Activated CD8-positive, alpha-beta T cell treated with anti-CD3 and anti-CD28 coated beads, Interleukin-2, amount 10 ng/mL, durations not matched to agents 7 days and 5 days (primary cell): Measurements from ENCODE around the gene ZNF3. TPM values are rescaled to one million over a fixed set of nuclear protein-coding genes. Genes with fewer than 3 reads are reported as not detected.

Experiments used
- ATAC-seq: fragments of 150-1000 bp; cut with Tn5 transposase; one replicate; pipeline ENCODE4 v1.10.0; 2021; ENCODE audit warnings: moderate library complexity
- CTCF ChIA-PET: fragments of 350-600 bp; sonication (Branson Sonifier 250); formaldehyde crosslinking; loops from one replicate; lab custom pipeline; 2021; ENCODE audit warnings: antibody characterized with exemption; lab: Charles Lee
- POLR2A ChIA-PET: fragments of 350-600 bp; sonication (Branson Sonifier 250); formaldehyde crosslinking; loops from one replicate; lab custom pipeline; 2021; ENCODE audit warnings: antibody characterized with exemption; lab: Charles Lee
- DNase-seq: peaks from one replicate; pipeline ENCODE4 v3.0.0-alpha.2; 2020
- H3K27ac Mint-ChIP-seq: one replicate; pipeline ENCODE4 v1.8.0; 2021; ENCODE audit warnings: mild to moderate bottlenecking, mixed read lengths
- H3K27me3 Mint-ChIP-seq: one replicate; pipeline ENCODE4 v1.8.0; 2021; ENCODE audit warnings: low read depth, mixed read lengths
- H3K36me3 Mint-ChIP-seq: one replicate; pipeline ENCODE4 v1.8.0; 2021; ENCODE audit warnings: low read depth, mixed read lengths
- H3K4me1 Mint-ChIP-seq: one replicate; pipeline ENCODE4 v1.8.0; 2021; ENCODE audit warnings: low read depth, mixed read lengths
- H3K4me3 Mint-ChIP-seq: one replicate; pipeline ENCODE4 v1.8.0; 2021; ENCODE audit warnings: mild to moderate bottlenecking, mixed read lengths
- H3K9me3 Mint-ChIP-seq: one replicate; pipeline ENCODE4 v1.8.0; 2022; ENCODE audit warnings: mixed read lengths; ENCODE audit not compliant: insufficient read depth
- total RNA-seq, 2 experiments: library from RNA; stranded (reverse); gene quantifications; one replicate each; pipeline ENCODE4 v1.2.3, GENCODE V29; 2021

ZNF3 gene
- total RNA-seq, 2 experiments from 2014 or later: 20.9 to 21.8 TPM

DNA sequence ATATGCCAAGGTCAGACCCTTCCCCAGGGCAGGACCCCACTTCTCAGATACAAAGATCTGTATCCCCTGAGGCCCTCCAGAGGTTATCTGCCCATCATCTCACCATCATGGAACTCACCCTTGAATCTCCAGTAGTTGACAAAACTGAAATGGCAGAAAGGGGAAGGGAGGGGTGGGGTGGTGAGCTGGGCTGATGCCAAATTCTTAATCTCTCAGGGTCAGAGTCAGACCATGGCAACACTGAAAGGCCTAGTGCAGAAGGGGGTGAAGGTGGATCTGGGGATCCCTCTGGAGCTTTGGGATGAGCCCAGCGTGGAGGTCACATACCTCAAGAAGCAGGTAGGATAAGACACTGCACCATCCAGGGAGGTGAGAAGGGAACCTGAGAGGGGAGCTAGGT lies 41.0 kb upstream of the ZNF3 start:
- POLR2A ChIA-PET: interaction anchor here (3.1 kb wide), 1 partner anchor 21 kb away, joined by 34 read pairs; the partner anchor contains the start of genes AP4M1 and MCM7
- Mint-ChIP-seq H3K27ac (no peak overlapping the region), H3K4me3 (no peak overlapping the region), H3K4me1 (peaks cover 45% of the 10 kb centered on the region), H3K36me3 (peaks cover 49% of the 10 kb centered on the region), H3K27me3 (no peaks in the 10 kb centered on the region), H3K9me3 (no peaks in the 10 kb centered on the region)
- ATAC-seq: no peak
- DNase-seq: no peak
- CTCF ChIA-PET: interaction anchor here (1.0 kb wide), 1 partner anchor 10 kb away, joined by 3 read pairs; no protein-coding TSS in a partner anchor

DNA sequence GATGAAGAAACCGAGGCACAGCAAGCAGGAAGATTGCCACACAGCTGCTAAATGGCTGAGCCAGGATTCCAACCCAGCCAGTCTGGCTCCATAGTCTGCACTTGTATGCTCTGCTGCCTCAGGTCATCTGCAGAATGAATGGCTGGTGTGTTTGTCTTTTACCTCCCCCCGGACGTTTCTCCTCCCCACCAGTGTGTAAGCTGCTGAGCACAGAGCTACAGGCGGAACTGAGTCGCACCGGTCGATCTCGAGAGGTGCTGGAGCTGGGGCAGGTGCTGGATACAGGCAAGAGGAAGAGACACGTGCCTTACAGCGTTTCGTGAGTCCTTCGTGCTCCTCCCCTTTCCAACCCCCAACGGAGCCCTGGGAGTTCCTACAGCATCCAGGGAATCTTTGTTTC lies 40.5 kb upstream of the ZNF3 start:
- H3K27ac Mint-ChIP-seq: no peak overlapping the region
- ATAC-seq (no peak), DNase-seq (no peak)
- CTCF ChIA-PET: interaction anchor here (1.0 to 1.1 kb wide), 2 partner anchors 11 kb away, joined by 3 to 4 read pairs; no protein-coding TSS in a partner anchor
- peak overlapping the region; percentile 28 for H3K4me3 Mint-ChIP-seq
- peaks cover 48% of the 10 kb centered on the region for H3K36me3 Mint-ChIP-seq
- H3K9me3 Mint-ChIP-seq: no peaks in the 10 kb centered on the region
- POLR2A ChIA-PET: interaction anchor here (3.1 kb wide), 1 partner anchor 21 kb away, joined by 34 read pairs; the partner anchor contains the start of genes AP4M1 and MCM7
- peaks cover 45% of the 10 kb centered on the region for H3K4me1 Mint-ChIP-seq
- H3K27me3 Mint-ChIP-seq: no peaks in the 10 kb centered on the region

DNA sequence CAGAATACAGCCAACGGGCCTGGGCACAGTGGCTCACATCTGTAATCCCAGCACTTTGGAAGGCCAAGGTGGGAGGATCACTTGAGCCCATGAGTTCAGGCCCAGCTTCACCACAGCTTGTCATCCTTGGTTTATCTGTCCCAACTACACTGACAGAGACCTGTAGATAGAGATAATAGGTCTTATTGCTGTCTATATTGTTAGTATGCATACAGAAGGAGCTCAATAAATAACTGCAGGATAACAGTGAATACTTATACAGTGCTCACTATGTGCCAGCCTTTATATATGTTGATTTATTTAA lies 39.2 kb upstream of the ZNF3 start:
- POLR2A ChIA-PET: interaction anchor here (0.6 to 3.1 kb wide), 6 partner anchors 9 to 308 kb away, joined by 3 to 34 read pairs (median 5); partner anchors contain the start of genes AP4M1, MCM7, PVRIG and ZCWPW1
- Mint-ChIP-seq H3K9me3 (no peaks in the 10 kb centered on the region), H3K4me1 (peaks cover 35% of the 10 kb centered on the region), H3K36me3 (peaks cover 46% of the 10 kb centered on the region), H3K27me3 (no peaks in the 10 kb centered on the region), H3K27ac (peak overlapping the region; percentile 95), H3K4me3 (peak overlapping the region; percentile 93)
- DNase-seq (no peak), ATAC-seq (no peak)
- CTCF ChIA-PET: interaction anchor here (1.1 to 2.0 kb wide), 8 partner anchors 8 to 287 kb away, joined by 3 to 11 read pairs (median 4); partner anchors contain the start of genes AP4M1 and MCM7

DNA sequence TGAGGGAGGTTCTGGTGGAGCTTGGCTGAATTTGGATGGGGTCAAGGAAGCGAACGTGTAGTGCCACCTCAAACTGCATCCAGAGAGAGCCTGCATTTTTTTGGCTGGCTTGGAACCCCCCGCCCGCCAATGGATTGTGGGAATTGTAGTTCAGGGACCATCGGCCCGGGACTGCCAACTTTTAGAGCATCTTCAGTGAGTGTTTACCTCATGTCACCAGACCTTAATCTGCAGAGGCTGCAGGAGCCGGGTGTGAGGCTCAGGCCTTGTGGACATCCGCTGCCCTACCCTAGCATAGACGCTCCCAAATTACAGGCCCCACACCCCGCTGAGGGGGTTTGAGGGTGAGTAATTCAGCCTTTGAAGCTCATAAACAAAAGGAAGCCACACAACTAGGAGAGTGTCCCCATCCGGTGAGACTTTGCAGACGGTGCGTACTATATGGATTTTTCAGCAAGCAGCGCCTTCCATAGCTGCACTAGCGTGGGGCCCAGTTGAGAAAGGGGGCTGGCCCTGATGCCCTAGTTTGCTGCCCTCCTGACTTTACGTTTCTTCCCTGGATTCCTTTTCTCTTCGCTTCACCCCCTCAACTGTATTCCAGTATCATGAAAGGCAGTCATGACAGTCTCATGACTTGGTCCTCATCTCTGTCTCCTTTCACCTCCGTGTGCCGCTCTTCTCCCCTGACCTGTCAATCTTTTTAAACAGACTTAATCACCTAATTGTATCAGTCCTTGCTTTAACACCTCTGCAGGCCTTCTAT lies 38.6 kb upstream of the ZNF3 start:
- peaks cover 46% of the 10 kb centered on the region for H3K36me3 Mint-ChIP-seq
- peaks cover 31% of the 10 kb centered on the region for H3K4me1 Mint-ChIP-seq
- POLR2A ChIA-PET: interaction anchor here (0.6 to 3.1 kb wide), 6 partner anchors 9 to 309 kb away, joined by 3 to 34 read pairs (median 5); partner anchors contain the start of genes AP4M1, MCM7, PVRIG and ZCWPW1
- H3K27me3 Mint-ChIP-seq: no peaks in the 10 kb centered on the region
- no peaks in the 10 kb centered on the region for H3K9me3 Mint-ChIP-seq
- H3K4me3 Mint-ChIP-seq: peak overlapping the region; percentile 93
- ATAC-seq (peak; percentile 60), DNase-seq (peak; percentile 81)
- CTCF ChIA-PET: interaction anchor here (0.7 to 2.0 kb wide), 8 partner anchors 8 to 288 kb away, joined by 3 to 11 read pairs (median 4); partner anchors contain the start of genes AP4M1 and MCM7
- peak overlapping the region; percentile 95 for H3K27ac Mint-ChIP-seq

DNA sequence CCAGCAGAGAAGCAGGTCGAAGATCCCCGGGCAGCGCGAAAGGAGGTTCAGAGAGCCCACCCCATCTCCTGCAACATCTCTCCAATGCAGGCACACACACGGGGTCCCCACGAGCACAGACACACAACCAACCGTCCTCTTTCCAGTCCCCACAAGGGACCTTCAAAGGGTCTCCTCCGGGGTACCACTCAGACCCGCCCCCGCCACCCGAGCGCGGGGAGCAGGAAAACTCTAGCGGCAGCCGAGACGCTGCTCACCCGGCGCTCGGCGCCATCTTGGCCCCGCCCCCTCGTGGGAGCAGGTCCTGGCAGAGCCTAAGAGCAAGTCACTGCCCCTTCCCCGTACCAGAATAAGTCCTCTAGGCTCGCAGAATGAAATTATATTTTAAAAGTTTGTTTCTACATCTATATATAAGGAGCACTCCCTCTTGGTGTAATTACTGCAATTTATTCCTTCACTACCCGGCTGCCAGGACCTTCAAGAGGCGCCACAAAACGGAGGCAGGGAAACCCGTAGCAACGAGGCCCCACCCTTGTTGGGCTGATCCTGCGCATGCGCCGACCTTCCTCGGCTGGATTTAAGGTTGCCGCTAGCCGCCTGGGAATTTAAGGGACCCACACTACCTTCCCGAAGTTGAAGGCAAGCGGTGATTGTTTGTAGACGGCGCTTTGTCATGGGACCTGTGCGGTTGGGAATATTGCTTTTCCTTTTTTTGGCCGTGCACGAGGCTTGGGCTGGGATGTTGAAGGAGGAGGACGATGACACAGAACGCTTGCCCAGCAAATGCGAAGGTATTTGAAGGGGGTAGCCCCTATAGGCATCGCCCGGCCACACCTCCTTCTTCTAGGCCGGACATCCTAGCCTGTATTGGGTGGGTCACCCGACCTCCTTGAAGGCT lies 37.8 kb upstream of the ZNF3 start, which contains the start of the genes CNPY4 and TAF6:
Gene CNPY4 (plus strand): TSS at position 563 of the 898 bp plus-strand sequence. CDS start 111 bp downstream, at position 674.
Gene TAF6 (minus strand): TSS at position 287 of the 898 bp plus-strand sequence. CDS start 5,149 bp downstream, outside the sequence.
- Mint-ChIP-seq H3K36me3 (peaks cover 37% of the 10 kb centered on the region), H3K27ac (peak within 1 kb of the TSS; percentile 95), H3K9me3 (no peaks in the 10 kb centered on the region), H3K4me1 (peaks cover 23% of the 10 kb centered on the region), H3K4me3 (peak within 1 kb of the TSS; percentile 93), H3K27me3 (no peaks in the 10 kb centered on the region)
- ChIA-PET POLR2A (interaction anchor here (1.0 to 3.1 kb wide), 4 partner anchors 14 to 310 kb away, joined by 4 to 34 read pairs (median 5); partner anchors contain the start of genes AP4M1, MCM7, PVRIG and ZCWPW1), CTCF (interaction anchor here (0.7 to 2.0 kb wide), 8 partner anchors 9 to 289 kb away, joined by 3 to 11 read pairs (median 4); partner anchors contain the start of genes AP4M1 and MCM7)
- peak; percentile 96 for DNase-seq
- peak; percentile 77 for ATAC-seq

DNA sequence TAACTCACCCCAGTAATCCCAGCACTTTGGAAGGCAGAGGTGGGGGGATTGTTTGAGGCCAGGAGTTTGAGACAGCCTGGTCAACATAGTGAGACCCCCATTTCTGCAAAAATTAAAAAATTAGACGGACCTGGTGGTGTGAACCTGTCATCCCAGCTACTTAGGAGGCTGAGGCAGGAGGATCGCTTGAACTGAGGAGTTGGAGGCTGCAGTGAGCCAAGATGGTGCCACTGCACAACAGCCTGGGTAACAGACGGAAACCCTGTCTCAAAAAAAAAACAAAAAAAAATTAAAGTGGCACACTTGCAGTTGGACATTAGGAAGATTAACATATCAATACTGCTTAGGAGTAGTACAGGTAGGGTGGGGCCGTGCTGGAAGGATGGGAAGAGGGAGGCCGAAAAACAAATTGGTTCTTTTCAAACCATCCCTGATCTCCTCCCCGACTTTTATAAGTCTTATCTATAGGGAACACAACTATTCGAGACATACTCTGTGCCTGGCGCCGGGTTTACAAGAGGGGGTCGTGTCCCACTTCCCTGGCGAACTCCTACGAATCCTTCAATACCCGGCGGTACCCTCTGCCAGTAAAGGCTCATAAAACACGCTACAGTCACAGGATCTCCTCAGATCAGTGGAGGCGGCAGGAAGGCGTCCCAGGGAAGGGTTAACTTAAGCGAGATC lies 37.0 kb upstream of the ZNF3 start:
- ChIA-PET POLR2A (no interaction called here), CTCF (interaction anchor here (1.8 kb wide), 1 partner anchor 17 kb away, joined by 4 read pairs; the partner anchor contains the start of gene AP4M1)
- Mint-ChIP-seq H3K4me3 (peak overlapping the region; percentile 93), H3K4me1 (peaks cover 19% of the 10 kb centered on the region), H3K27ac (peak overlapping the region; percentile 95), H3K36me3 (peaks cover 36% of the 10 kb centered on the region), H3K27me3 (no peaks in the 10 kb centered on the region), H3K9me3 (no peaks in the 10 kb centered on the region)
- ATAC-seq: no peak
- DNase-seq: no peak

DNA sequence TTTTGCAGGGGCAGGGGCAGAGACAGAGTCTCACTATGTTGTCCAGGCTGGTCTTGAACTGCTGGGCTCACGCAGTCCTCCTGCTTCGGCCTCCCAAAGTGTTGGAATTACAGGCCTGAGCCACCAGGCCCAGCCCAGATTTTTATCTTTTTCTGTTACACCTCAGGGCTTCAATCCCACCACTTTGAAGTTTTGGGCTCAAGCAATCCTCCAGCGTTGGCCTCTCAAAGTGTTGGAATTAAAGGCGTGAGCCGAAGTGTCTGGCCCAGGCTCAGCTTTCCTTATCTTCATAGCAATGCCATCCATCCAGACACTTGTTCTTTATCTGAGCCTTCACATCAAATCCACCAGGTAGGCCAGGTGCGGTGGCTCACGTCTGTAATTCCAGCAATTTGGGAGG lies 33.5 kb upstream of the ZNF3 start:
- CTCF ChIA-PET: no interaction called here
- H3K27me3 Mint-ChIP-seq: no peaks in the 10 kb centered on the region
- peaks cover 34% of the 10 kb centered on the region for H3K36me3 Mint-ChIP-seq
- ATAC-seq: no peak
- no peak overlapping the region for H3K27ac Mint-ChIP-seq
- POLR2A ChIA-PET: interaction anchor here (1.2 kb wide), 1 partner anchor 14 kb away, joined by 4 read pairs; the partner anchor contains the start of genes AP4M1 and MCM7
- DNase-seq: no peak
- no peaks in the 10 kb centered on the region for H3K9me3 Mint-ChIP-seq
- H3K4me3 Mint-ChIP-seq: no peak overlapping the region
- peaks cover 11% of the 10 kb centered on the region for H3K4me1 Mint-ChIP-seq

DNA sequence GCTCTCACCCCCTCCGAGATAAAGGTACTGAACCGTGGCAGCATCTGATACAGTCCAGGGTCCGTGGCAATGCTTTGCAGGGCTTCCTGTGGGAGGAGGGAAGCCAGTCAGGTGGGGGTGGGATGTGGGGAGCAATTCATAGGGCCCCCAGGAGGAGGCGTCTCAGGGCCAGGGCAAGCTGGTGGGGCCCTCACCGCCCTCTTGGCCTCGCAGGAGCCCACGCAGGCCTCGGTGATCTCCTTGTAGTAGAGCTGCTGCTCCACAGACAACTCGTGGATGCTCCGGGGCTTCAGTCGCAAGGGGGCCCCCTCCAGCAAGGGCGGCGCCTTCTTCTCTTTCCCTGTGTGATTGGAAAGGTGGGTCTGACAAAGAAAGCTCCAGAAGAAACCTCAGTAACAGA lies 30.4 kb upstream of the ZNF3 start:
- no peak overlapping the region for H3K4me3 Mint-ChIP-seq
- no peaks in the 10 kb centered on the region for H3K27me3 Mint-ChIP-seq
- no peak for DNase-seq
- peaks cover 46% of the 10 kb centered on the region for H3K36me3 Mint-ChIP-seq
- ChIA-PET CTCF (no interaction called here), POLR2A (no interaction called here)
- no peak for ATAC-seq
- no peaks in the 10 kb centered on the region for H3K9me3 Mint-ChIP-seq
- H3K27ac Mint-ChIP-seq: no peak overlapping the region
- peaks cover 5% of the 10 kb centered on the region for H3K4me1 Mint-ChIP-seq

DNA sequence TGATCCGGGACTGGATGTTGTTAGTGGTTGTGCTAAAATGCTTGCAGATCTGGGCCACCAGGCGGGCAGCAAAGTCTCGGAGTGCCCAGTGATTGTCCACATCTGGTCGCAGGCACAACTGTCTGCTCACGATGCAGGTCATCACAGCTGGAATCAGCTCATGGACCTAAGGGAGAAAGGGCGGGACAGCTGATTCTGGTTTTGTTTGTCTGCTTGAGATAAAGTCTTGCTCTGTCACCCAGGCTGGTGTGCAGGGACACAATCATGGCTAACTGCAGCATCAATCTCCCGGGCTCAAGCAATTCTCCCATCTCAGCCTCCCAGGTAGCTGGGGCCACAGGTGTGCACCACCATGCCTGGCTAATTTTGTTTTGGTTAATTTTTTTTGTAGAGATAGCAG lies 29.6 kb upstream of the ZNF3 start:
- Mint-ChIP-seq H3K27ac (no peak overlapping the region), H3K27me3 (no peaks in the 10 kb centered on the region), H3K36me3 (peaks cover 46% of the 10 kb centered on the region), H3K4me1 (peaks cover 5% of the 10 kb centered on the region), H3K4me3 (no peak overlapping the region), H3K9me3 (no peaks in the 10 kb centered on the region)
- POLR2A ChIA-PET: interaction anchor here (1.0 kb wide), 1 partner anchor 9 kb away, joined by 4 read pairs; the partner anchor contains the start of gene AP4M1
- ATAC-seq (no peak), DNase-seq (no peak)
- CTCF ChIA-PET: no interaction called here

DNA sequence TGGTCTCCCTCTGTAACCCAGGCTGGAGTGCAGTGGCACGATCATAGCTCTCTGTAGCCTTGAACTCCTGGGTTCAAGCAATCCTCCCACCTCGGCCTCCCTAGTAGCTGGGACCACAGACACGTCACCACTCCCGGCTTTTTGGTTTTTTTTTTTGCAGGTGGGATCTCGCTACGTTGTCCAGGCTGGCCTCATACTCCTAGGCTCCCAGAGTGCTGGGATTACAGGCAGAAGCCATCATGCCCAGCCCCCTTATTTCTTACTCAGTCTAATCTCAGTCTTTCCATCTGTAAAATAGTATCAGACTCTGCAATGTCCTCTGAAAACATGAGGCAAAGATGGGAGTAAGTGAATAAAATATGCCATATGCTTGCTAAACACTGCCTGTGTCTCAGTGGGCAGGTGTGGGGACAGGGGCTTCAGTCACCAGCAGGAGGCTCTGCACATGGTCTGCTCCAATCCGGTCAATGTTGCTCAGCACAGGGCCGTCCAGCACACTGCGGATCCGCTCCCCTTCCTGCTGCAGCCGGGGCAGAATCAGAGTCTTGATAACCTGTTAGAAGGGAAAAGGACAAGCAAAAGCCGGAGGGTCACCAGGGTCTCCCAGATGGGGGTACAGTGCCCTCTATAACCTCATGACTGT lies 28.1 kb upstream of the ZNF3 start:
- Mint-ChIP-seq H3K27me3 (no peaks in the 10 kb centered on the region), H3K27ac (no peak overlapping the region), H3K4me1 (peaks cover 5% of the 10 kb centered on the region), H3K36me3 (peaks cover 48% of the 10 kb centered on the region), H3K4me3 (no peak overlapping the region), H3K9me3 (no peaks in the 10 kb centered on the region)
- CTCF ChIA-PET: no interaction called here
- no peak for DNase-seq
- no peak for ATAC-seq
- POLR2A ChIA-PET: no interaction called here
